Stimulated activated CD8-positive, alpha-beta memory T cell treated with anti-CD3 and anti-CD28 coated beads, Interleukin-2, amount 100 ng/mL, for 48 hours (primary cell): ENCODE measurements around the gene TCHHL1.

Source experiments
- DNase-seq, 2 donors: peaks; one replicate each; pipeline ENCODE4 v3.0.0-alpha.2; 2020; ENCODE audit warnings: low read depth in 2 of 2

Gene TCHHL1

GRCh38 chr1:152038871-152039270 lies 50.0 kb downstream of the TCHHL1 start:
- no peak for DNase-seq

GRCh38 chr1:152036267-152037216 lies 52.3 kb downstream of the TCHHL1 start, which contains the start of gene S100A11:
TSS of gene S100A11 (minus strand) at chr1:152037004. CDS start at chr1:152036915, 89 bp downstream.
- peak; percentile 77 to 79 for DNase-seq

GRCh38 chr1:152035539-152036266 lies 53.2 kb downstream of the TCHHL1 start:
- no peak for DNase-seq

- DNase-seq: peak; percentile 36 to 58
Observed at GRCh38 chr1:152034654-152035538, 54.0 kb downstream of the TCHHL1 start.

- DNase-seq: no peak
Observed at GRCh38 chr1:152034324-152034653, 54.6 kb downstream of the TCHHL1 start.
